ENCODE measurements around the gene METTL15.

- TF ChIP-seq POLR2A (IDR thresholded peaks at IDR 0.05), result no peak
- no peak for TF ChIP-seq CTCF (IDR thresholded peaks at IDR 0.05 in 8 of 11, conservative IDR thresholded peaks at IDR 0.05 in 3 of 11)
Observed at GRCh38 chr11:28132548-28132947, 24.4 kb downstream of the METTL15 start.
